Mucosa of rectum (tissue), 2 donors: ENCODE measurements around the gene ATP6V0B.

Experiments used
- H3K27ac ChIP-seq, 2 donors: one replicate each; pipeline ENCODE4 v1.7.0; 2013; ENCODE audit warnings: inconsistent platforms in 2 of 2, low read depth in 2 of 2, low read length in 2 of 2
- H3K27me3 ChIP-seq, 2 donors: one replicate each; pipeline ENCODE4 v1.7.0; 2013; ENCODE audit warnings: low read length in 2 of 2; ENCODE audit not compliant: control insufficient read depth in 2 of 2, insufficient read depth in 2 of 2
- H3K36me3 ChIP-seq, 2 donors: one replicate each; pipeline ENCODE4 v1.7.0; 2013; ENCODE audit warnings: low read length in 2 of 2; ENCODE audit not compliant: control insufficient read depth in 2 of 2, insufficient read depth in 2 of 2
- H3K4me1 ChIP-seq, 2 donors: one replicate each; pipeline ENCODE4 v1.7.0; 2013; ENCODE audit warnings: low read length in 2 of 2, mild to moderate bottlenecking in 1 of 2; ENCODE audit not compliant: control insufficient read depth in 2 of 2, insufficient read depth in 2 of 2
- H3K4me3 ChIP-seq, 2 donors: one replicate each; pipeline ENCODE4 v1.7.0; 2013; ENCODE audit warnings: low read length in 2 of 2
- H3K9ac ChIP-seq, 2 donors: one replicate each; pipeline ENCODE4 v1.7.0; 2013; ENCODE audit warnings: low read length in 2 of 2, low read depth in 1 of 2, mild to moderate bottlenecking in 1 of 2
- H3K9me3 ChIP-seq, 2 donors: one replicate each; pipeline ENCODE4 v1.7.0; 2013; ENCODE audit warnings: low read length in 2 of 2; ENCODE audit not compliant: control insufficient read depth in 2 of 2
- donor health status: healthy.
- donor health status: Normal muscosa, but diverticular disease.

ATP6V0B gene

DNA sequence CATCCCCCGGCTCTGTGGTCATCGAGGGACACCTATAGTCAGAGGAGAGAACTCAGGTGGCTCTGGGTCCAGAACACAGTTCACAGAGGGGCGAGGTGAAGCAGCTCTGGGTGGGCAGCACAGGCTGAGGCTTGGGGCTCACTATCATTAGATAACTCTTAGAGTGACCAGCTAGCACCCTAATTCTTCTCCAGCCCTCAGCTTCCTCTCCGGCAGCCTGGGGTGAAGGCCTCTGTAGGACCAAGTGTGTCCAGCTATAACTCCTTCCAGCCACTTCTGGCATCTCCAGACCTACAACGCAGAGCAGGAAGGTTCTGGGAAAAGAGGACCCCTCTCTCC, 39.8 kb upstream of the ATP6V0B start:
- peaks cover 0 to 3% of the 10 kb centered on the region in 2 donors for H3K27me3 ChIP-seq
- H3K9ac ChIP-seq: peak overlapping the region; percentile 41 to 57
- no peak overlapping the region for H3K4me3 ChIP-seq
- peaks cover 0 to under 1% of the 10 kb centered on the region in 2 donors for H3K36me3 ChIP-seq
- no peak overlapping the region for H3K27ac ChIP-seq
- H3K4me1 ChIP-seq: peaks cover 24% of the 10 kb centered on the region in 2 donors
- H3K9me3 ChIP-seq: no peaks in the 10 kb centered on the region

DNA sequence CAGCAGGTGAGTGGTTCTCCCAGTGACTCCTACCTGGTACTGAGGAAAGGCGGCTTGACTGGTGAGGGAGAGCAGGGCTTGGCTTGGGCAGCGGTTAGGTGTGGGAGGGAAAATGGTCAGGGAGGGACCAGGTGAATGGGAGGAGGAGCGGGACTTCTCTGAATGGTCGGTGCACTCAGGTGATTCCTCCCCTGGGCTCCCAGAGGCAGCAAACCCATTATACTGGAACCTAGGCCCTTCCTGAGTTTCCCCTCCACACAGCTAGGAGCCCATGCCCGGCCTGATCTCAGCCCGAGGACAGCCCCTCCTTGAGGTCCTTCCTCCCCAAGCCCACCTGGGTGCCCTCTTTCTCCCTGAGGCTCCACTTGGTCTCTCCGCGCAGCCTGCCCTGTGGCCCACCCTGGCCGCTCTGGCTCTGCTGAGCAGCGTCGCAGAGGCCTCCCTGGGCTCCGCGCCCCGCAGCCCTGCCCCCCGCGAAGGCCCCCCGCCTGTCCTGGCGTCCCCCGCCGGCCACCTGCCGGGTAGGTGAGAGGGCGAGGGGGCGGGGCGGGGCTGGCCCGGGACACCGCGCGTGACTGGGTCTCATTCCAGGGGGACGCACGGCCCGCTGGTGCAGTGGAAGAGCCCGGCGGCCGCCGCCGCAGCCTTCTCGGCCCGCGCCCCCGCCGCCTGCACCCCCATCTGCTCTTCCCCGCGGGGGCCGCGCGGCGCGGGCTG, 38.9 kb upstream of the ATP6V0B start:
- H3K4me3 ChIP-seq: peak overlapping the region; percentile 59 to 60
- no peaks in the 10 kb centered on the region for H3K9me3 ChIP-seq
- no peaks in the 10 kb centered on the region for H3K36me3 ChIP-seq
- peaks cover 0 to 3% of the 10 kb centered on the region in 2 donors for H3K27me3 ChIP-seq
- peak overlapping the region; percentile 48 to 65 for H3K27ac ChIP-seq
- H3K4me1 ChIP-seq: peaks cover 24% of the 10 kb centered on the region in 2 donors
- H3K9ac ChIP-seq: peak overlapping the region; percentile 41 to 57

DNA sequence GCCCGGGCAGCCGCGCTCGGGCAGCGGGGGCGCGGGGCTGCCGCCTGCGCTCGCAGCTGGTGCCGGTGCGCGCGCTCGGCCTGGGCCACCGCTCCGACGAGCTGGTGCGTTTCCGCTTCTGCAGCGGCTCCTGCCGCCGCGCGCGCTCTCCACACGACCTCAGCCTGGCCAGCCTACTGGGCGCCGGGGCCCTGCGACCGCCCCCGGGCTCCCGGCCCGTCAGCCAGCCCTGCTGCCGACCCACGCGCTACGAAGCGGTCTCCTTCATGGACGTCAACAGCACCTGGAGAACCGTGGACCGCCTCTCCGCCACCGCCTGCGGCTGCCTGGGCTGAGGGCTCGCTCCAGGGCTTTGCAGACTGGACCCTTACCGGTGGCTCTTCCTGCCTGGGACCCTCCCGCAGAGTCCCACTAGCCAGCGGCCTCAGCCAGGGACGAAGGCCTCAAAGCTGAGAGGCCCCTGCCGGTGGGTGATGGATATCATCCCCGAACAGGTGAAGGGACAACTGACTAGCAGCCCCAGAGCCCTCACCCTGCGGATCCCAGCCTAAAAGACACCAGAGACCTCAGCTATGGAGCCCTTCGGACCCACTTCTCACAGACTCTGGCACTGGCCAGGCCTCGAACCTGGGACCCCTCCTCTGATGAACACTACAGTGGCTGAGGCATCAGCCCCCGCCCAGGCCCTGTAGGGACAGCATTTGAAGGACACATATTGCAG, 38.2 kb upstream of the ATP6V0B start:
- H3K27me3 ChIP-seq: peaks cover 0 to 3% of the 10 kb centered on the region in 2 donors
- peak overlapping the region; percentile 56 to 59 for H3K4me3 ChIP-seq
- peak overlapping the region in 1 of 2 donors; percentile 71 for H3K9ac ChIP-seq
- no peak overlapping the region for H3K27ac ChIP-seq
- H3K4me1 ChIP-seq: peaks cover 24% of the 10 kb centered on the region in 2 donors
- H3K9me3 ChIP-seq: no peaks in the 10 kb centered on the region
- no peaks in the 10 kb centered on the region for H3K36me3 ChIP-seq

DNA sequence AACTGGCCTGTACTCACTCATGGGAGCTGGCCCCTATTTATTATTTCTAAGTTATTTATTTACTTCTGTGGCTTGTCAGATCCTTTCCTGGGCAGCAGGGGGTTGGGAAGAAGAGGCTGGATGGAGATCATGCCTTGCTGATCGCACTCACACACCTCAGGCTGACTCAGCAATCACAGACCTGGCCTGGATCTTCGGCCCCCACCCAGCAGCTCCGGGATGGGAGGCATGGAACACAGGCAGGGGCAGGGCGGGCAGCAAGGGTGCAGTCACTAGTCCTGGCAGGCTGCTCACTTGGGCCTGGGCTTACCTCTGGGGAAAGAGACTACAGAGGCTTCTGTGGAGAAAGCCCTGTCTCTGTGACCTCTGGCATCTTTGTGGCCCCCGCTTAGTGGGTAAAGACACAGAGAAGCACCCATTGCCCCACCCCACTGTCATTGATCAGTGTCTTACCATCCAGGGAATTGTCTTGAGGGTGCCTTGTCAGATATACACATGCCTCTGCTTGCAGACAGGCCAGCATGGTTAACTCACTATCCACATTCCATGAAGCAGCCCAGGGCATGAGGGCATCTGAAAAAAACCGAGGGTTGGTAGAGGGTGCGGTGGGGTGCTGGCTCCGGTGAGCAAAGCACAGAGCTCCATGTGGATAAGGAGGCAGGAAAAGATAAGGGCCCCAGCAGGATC, 37.4 kb upstream of the ATP6V0B start:
- H3K4me3 ChIP-seq: no peak overlapping the region
- H3K36me3 ChIP-seq: no peaks in the 10 kb centered on the region
- peaks cover 0 to 3% of the 10 kb centered on the region in 2 donors for H3K27me3 ChIP-seq
- no peak overlapping the region for H3K27ac ChIP-seq
- no peak overlapping the region for H3K9ac ChIP-seq
- H3K9me3 ChIP-seq: no peaks in the 10 kb centered on the region
- peaks cover 24 to 28% of the 10 kb centered on the region in 2 donors for H3K4me1 ChIP-seq

DNA sequence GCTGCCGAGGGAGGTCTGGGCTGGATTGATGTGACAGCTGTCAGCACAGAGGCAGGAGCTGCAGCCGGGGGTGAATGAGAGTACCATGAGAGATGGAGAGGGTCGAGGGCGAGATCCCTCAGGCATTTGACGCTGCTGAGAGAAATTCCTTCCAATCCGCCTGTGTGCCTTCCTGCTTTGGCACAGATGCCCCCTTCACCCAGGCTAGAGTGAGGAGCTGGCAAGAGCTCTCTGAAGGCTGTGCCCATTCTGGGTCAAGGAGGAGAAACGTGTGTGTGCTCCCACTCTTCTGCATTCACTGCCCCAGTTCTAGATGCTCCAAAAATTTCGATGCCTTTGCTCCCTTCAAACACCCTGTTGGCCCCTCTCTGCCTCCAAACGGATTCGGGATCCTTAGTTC, 36.4 kb upstream of the ATP6V0B start:
- Histone ChIP-seq H3K27ac (no peak overlapping the region), H3K9ac (no peak overlapping the region), H3K36me3 (no peaks in the 10 kb centered on the region), H3K4me3 (no peak overlapping the region), H3K9me3 (no peaks in the 10 kb centered on the region), H3K27me3 (peaks cover 0 to 3% of the 10 kb centered on the region in 2 donors), H3K4me1 (peaks cover 20 to 28% of the 10 kb centered on the region in 2 donors)

DNA sequence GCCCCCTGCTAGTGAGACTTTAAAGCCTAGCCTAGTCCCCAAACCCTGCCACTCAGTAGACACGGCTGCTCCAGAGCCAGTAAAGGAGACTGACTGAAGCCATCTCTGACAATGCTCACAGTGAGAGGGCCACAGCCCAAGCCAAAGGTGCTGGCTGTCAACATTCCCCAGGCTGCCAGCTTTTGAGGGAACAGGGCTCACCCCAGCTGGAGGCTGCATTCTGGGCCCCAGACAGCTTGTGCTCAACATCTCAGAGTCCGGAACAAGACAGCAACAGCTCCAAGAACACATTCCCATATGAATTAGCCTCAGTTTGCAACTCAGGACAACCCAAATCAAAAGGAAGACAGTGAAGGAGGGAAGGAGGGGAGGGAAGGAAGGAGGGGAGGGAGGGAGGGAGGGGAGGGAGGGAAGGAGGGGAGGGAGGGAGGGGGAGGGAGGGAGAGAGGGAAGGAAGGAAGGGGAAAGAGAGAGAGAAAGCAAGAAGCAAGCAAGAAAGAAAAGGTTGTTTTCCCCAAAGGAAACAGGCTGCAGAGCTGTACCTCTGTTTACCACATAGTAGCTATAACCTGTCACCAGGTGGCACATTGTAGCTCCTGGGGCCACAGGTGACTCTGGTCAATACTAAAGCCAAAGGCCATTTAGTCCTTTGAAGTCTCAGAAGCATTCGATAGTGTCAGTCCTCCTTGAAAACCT, 35.7 kb upstream of the ATP6V0B start:
- Histone ChIP-seq H3K4me3 (no peak overlapping the region), H3K36me3 (no peaks in the 10 kb centered on the region), H3K4me1 (peaks cover 17 to 21% of the 10 kb centered on the region in 2 donors), H3K27me3 (no peaks in the 10 kb centered on the region), H3K9me3 (no peaks in the 10 kb centered on the region), H3K27ac (no peak overlapping the region), H3K9ac (no peak overlapping the region)

DNA sequence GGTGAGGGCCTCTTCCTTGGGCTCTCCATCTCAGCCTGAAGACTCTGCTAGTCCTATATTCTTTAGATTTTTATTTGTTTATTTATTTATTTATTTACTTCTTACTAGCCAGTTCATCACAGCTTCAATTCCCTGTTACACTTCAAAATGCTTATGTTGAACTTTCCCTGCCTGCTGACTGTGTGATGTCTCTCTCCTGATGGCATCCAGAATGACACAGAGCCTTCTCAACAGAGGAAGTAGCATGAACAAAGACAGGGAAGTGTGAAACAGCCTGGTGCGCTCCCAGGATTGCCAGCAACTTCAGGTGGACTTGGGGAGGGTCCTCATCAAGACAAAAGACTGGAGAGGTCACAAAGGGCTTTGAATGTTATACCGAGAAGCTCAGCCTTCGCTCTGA, 32.3 kb upstream of the ATP6V0B start:
- no peak overlapping the region for H3K4me3 ChIP-seq
- no peaks in the 10 kb centered on the region for H3K36me3 ChIP-seq
- H3K4me1 ChIP-seq: peaks cover 13 to 16% of the 10 kb centered on the region in 2 donors
- H3K27ac ChIP-seq: no peak overlapping the region
- no peak overlapping the region for H3K9ac ChIP-seq
- H3K9me3 ChIP-seq: no peaks in the 10 kb centered on the region
- no peaks in the 10 kb centered on the region for H3K27me3 ChIP-seq

DNA sequence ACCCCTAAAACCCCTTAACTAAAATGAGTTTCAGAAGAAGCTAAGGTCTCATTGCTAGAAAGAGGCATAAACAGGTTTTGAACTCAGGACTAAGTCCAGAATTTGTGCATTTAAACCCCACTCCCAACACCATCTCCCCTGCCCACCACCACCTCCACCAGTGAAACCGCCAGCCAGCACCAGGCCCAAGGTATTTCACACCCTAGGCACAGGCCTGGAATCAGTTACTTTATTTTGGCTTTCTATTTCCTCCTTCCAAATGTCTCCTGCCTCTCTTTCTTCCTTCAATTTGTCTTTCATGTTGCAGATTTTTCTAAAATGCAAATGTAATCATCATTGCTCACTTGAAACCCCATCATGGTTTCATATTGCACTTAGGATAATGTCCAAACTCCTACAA, 29.9 kb upstream of the ATP6V0B start:
- H3K9ac ChIP-seq: no peak overlapping the region
- no peak overlapping the region for H3K4me3 ChIP-seq
- H3K27ac ChIP-seq: no peak overlapping the region
- no peaks in the 10 kb centered on the region for H3K9me3 ChIP-seq
- no peaks in the 10 kb centered on the region for H3K27me3 ChIP-seq
- H3K4me1 ChIP-seq: peaks cover 21 to 25% of the 10 kb centered on the region in 2 donors
- H3K36me3 ChIP-seq: peaks cover 2 to 3% of the 10 kb centered on the region in 2 donors

DNA sequence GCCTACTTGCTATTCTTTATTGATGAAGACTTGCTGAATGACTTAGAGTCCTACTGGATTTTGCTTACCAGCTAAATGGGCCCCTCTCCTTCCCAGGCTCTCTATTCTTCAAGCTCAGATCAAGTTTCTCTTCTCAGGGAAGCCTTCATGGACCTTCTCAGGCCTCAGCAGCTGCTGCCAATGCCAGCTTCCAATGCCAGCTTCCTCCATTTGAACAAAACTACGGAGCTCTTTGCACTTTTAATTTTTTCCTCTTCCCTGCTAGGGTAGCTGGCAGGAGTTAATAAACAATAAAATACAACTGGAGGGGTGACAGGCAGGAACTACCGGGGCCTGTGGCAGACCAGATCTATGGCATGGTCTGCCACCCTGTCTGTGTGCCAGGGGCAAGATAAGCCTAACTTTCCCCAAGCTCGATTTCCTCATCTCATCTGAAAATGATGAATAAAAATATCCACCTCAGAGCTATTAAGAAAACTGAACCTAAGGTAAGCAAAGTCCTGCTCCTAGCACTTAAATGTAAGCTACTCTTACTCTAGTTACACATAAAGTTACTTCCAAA, 29.0 kb upstream of the ATP6V0B start:
- peak overlapping the region; percentile 85 to 94 for H3K4me3 ChIP-seq
- no peaks in the 10 kb centered on the region for H3K27me3 ChIP-seq
- peaks cover 21 to 25% of the 10 kb centered on the region in 2 donors for H3K4me1 ChIP-seq

More for the DNA sequence above, 29.0 kb upstream of the ATP6V0B start:
- Histone ChIP-seq H3K9ac (peak overlapping the region; percentile 81 to 89), H3K36me3 (peaks cover 5 to 10% of the 10 kb centered on the region in 2 donors), H3K27ac (peak overlapping the region; percentile 94 to 95), H3K9me3 (no peaks in the 10 kb centered on the region)
